CD4-positive, alpha-beta T cell (primary cell): ENCODE measurements around the gene SYTL2. TPM values are rescaled to one million over a fixed set of nuclear protein-coding genes. Genes with fewer than 3 reads are reported as not detected.
A peak's percentile ranks its signal among the peaks of the same experiment; 100 is the strongest.

Experiments
- ATAC-seq: fragments of 200-7000 bp; cut with Tn5 transposase; one replicate; pipeline ENCODE4 v1.10.0; 2022; ENCODE audit warnings: mild to moderate bottlenecking; ENCODE audit not compliant: poor library complexity
- CTCF ChIA-PET: fragments of 350-600 bp; sonication (Branson Sonifier 250); formaldehyde crosslinking; loops from one replicate; lab custom pipeline; 2021; ENCODE audit warnings: antibody characterized with exemption, inconsistent platforms; lab: Charles Lee
- POLR2A ChIA-PET: fragments of 350-600 bp; sonication (Branson Sonifier 250); formaldehyde crosslinking; loops from one replicate; lab custom pipeline; 2021; ENCODE audit warnings: antibody characterized with exemption, inconsistent platforms; lab: Charles Lee
- DNase-seq, 14 experiments: peaks; one replicate each; pipeline ENCODE4 v3.0.0-alpha.2; 2013 to 2020; ENCODE audit warnings: mixed read lengths in 2 of 14
- H3K27ac ChIP-seq, 2 donors: one replicate each; pipeline versions ENCODE4 v1.5.1 to v1.7.0; 2013; ENCODE audit warnings: low read length in 2 of 2, low read depth in 1 of 2, mild to moderate bottlenecking in 1 of 2
- H3K27me3 ChIP-seq, 2 experiments: 1 replicate in 1 of 2; 2 replicates in 1 of 2; pipeline versions ENCODE4 v1.6.1 to v1.7.0; 2013; ENCODE audit warnings: low read length in 2 of 2, control low read depth in 1 of 2, mild to moderate bottlenecking in 1 of 2, moderate library complexity in 1 of 2; ENCODE audit not compliant: insufficient read depth in 2 of 2, control insufficient read depth in 1 of 2
- H3K36me3 ChIP-seq: one replicate; pipeline ENCODE4 v1.6.1; 2013; ENCODE audit warnings: low read length, control low read depth; ENCODE audit not compliant: insufficient read depth
- H3K4me1 ChIP-seq: one replicate; pipeline ENCODE4 v1.6.1; 2013; ENCODE audit warnings: low read length, control low read depth; ENCODE audit not compliant: insufficient read depth
- H3K4me3 ChIP-seq: one replicate; pipeline ENCODE4 v1.5.1; 2013; ENCODE audit warnings: mild to moderate bottlenecking, low read length, moderate library complexity
- H3K9me3 ChIP-seq, 2 experiments: 1 replicate in 1 of 2; 2 replicates in 1 of 2; pipeline versions ENCODE4 v1.6.1 to v1.7.0; 2013; ENCODE audit warnings: low read length in 2 of 2, mild to moderate bottlenecking in 2 of 2, control low read depth in 1 of 2, moderate library complexity in 1 of 2; ENCODE audit not compliant: control insufficient read depth in 1 of 2, insufficient read depth in 1 of 2
- H3K27ac Mint-ChIP-seq: one replicate; pipeline ENCODE4 v1.8.0; 2020; ENCODE audit warnings: mixed read lengths
- H3K27me3 Mint-ChIP-seq: one replicate; pipeline ENCODE4 v1.8.0; 2021; ENCODE audit warnings: mixed read lengths
- H3K36me3 Mint-ChIP-seq: one replicate; pipeline ENCODE4 v1.8.0; 2021; ENCODE audit warnings: low read depth, mixed read lengths
- H3K4me1 Mint-ChIP-seq: one replicate; pipeline ENCODE4 v1.8.0; 2021; ENCODE audit warnings: low read depth, mixed read lengths
- H3K4me3 Mint-ChIP-seq: one replicate; pipeline ENCODE4 v1.8.0; 2020; ENCODE audit warnings: mild to moderate bottlenecking, mixed read lengths
- H3K9me3 Mint-ChIP-seq: one replicate; pipeline ENCODE4 v1.8.0; 2020; ENCODE audit warnings: mixed read lengths
- CTCF ChIP-seq: fragments of 200-600 bp; IDR thresholded peaks from one replicate; pipeline ENCODE4 v1.8.0; 2022; ENCODE audit warnings: antibody characterized with exemption, mild to moderate bottlenecking
- intact Hi-C, 2 experiments: fragments of 100-400 bp; cut with DNase I in 1 of 2; cut with micrococcal nuclease in 1 of 2; formaldehyde crosslinking; loops; one replicate each; pipeline versions ENCODE4 v1.15.1 to v1.9.0; 2023 to 2025; cut with DNase I, micrococcal nuclease
- total RNA-seq, 174 experiments: library from RNA in 2 of 174; stranded (reverse) in 2 of 174; gene quantifications; one replicate each; pipeline ENCODE4 v1.2.3 and lab custom pipeline; 2021 to 2026

The SYTL2 gene
- total RNA-seq, 2 experiments from 2014 or later = 35.4 to 36.7 TPM

- Mint-ChIP-seq H3K9me3 (no peaks in the 10 kb centered on the region), H3K36me3 (peaks cover 33% of the 10 kb centered on the region), H3K4me3 (no peak overlapping the region), H3K4me1 (peaks cover 73% of the 10 kb centered on the region), H3K27ac (peak overlapping the region; percentile 2), H3K27me3 (no peaks in the 10 kb centered on the region)
- no peak for TF ChIP-seq CTCF
- ATAC-seq (peak; percentile 37), DNase-seq (no peak)
- ChIA-PET CTCF (interaction anchor here (0.6 to 1.4 kb wide), 5 partner anchors 9 to 114 kb away, joined by 3 to 5 read pairs (median 3); partner anchors contain the start of gene CCDC83), POLR2A (interaction anchor here (1.4 kb wide), 1 partner anchor 69 kb away, joined by 3 read pairs; no protein-coding TSS in a partner anchor)
- intact Hi-C loops = no loop called here
- Histone ChIP-seq H3K9me3 (no peaks in the 10 kb centered on the region), H3K4me1 (peaks cover 26% of the 10 kb centered on the region), H3K4me3 (no peak overlapping the region), H3K36me3 (no peaks in the 10 kb centered on the region), H3K27ac (no peak overlapping the region), H3K27me3 (no peaks in the 10 kb centered on the region)
These were observed 70.2 kb downstream of the SYTL2 start for GRCh38 chr11:85740481-85741400.

DNA sequence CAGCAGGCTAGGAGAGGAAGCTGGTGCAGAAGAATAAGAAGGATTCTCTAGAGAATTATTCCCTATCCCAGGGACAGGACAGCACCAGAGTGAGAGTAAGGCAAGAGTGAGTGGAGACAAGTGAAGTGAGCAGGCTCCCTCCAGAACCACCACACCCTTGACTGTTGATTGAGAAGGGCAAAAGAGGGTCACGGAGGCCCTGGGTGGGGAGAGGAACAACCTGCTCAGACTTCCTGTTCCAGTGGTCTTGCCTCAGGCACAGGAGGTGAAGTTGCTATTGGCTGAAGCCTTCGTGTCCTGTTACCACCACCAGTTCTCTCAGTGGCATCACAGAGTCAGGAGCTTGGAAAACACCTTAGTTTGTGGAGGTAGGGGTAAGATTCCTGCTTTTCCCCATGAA, 73.2 kb downstream of the SYTL2 start:
- ChIA-PET CTCF (interaction anchor here (1.6 kb wide), 1 partner anchor 117 kb away, joined by 5 read pairs; the partner anchor contains the start of gene CCDC83), POLR2A (interaction anchor here (1.2 kb wide), 1 partner anchor 72 kb away, joined by 5 read pairs; no protein-coding TSS in a partner anchor)
- Histone ChIP-seq H3K27me3 (no peaks in the 10 kb centered on the region), H3K36me3 (peaks cover 11% of the 10 kb centered on the region), H3K4me3 (no peak overlapping the region), H3K4me1 (peaks cover 18% of the 10 kb centered on the region), H3K27ac (peak overlapping the region in 1 of 2 donors; percentile 4), H3K9me3 (no peaks in the 10 kb centered on the region)
- no peak overlapping the region for H3K27ac Mint-ChIP-seq
- H3K9me3 Mint-ChIP-seq = no peaks in the 10 kb centered on the region
- peaks cover 39% of the 10 kb centered on the region for H3K36me3 Mint-ChIP-seq
- DNase-seq = peak in 3 of 14 experiments; percentile 21 to 66 (median 25)
- H3K27me3 Mint-ChIP-seq = no peaks in the 10 kb centered on the region
- no peak for ATAC-seq
- H3K4me1 Mint-ChIP-seq = peaks cover 46% of the 10 kb centered on the region
- no peak for TF ChIP-seq CTCF
- intact Hi-C loops = no loop called here
- peak overlapping the region; percentile 42 for H3K4me3 Mint-ChIP-seq

- Histone ChIP-seq H3K9me3 (no peaks in the 10 kb centered on the region), H3K4me1 (peaks cover 18% of the 10 kb centered on the region), H3K27ac (no peak overlapping the region), H3K27me3 (no peaks in the 10 kb centered on the region), H3K36me3 (peaks cover 11% of the 10 kb centered on the region), H3K4me3 (no peak overlapping the region)
- intact Hi-C loops = no loop called here
- ATAC-seq (no peak), DNase-seq (no peak)
- Mint-ChIP-seq H3K4me3 (no peak overlapping the region), H3K27ac (no peak overlapping the region), H3K27me3 (no peaks in the 10 kb centered on the region), H3K36me3 (peaks cover 51% of the 10 kb centered on the region), H3K9me3 (no peaks in the 10 kb centered on the region), H3K4me1 (peaks cover 41% of the 10 kb centered on the region)
- POLR2A ChIA-PET = interaction anchor here (1.2 kb wide), 1 partner anchor 52 kb away, joined by 3 read pairs; no protein-coding TSS in a partner anchor
- TF ChIP-seq CTCF = no peak
- CTCF ChIA-PET = no interaction called here
These were observed 75.0 kb downstream of the SYTL2 start for GRCh38 chr11:85735876-85736460.
